HG02970 (cell line): ENCODE data around the gene HDGF.

Experiments
- ATAC-seq: cut with Tn5 transposase; IDR thresholded peaks from one replicate; pipeline ENCODE4 v1.9.1; 2021; ENCODE audit warnings: mild to moderate bottlenecking, moderate library complexity, moderate number of reproducible peaks; ENCODE audit not compliant: unreplicated experiment, low FRiP score

The HDGF gene

DNA sequence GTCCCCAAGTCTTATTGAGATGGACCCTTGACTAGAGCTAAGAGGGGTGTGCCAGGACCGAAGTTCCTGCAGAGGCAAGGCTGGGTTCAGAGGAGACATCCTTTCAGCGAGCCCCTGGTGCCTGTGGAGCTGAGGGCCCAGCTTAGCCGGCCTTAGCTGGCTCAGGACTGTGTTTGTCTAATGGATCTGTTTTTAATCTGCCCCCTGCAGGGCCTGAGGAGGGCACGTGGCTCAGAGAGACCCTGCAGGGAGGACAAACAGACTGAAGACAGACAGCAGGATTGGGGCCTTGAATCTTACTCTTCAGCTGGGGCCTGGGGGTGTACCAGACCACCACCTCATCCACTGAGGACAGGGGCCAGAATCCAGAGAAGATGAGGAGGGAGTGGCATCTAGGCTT lies 47.7 kb downstream of the HDGF start:
- no peak for ATAC-seq

- no peak for ATAC-seq
Observed at GRCh38 chr1:156703336-156703735, 48.1 kb downstream of the HDGF start.

GRCh38 chr1:156700736-156701531 lies 50.5 kb downstream of the HDGF start:
- no peak for ATAC-seq

- no peak for ATAC-seq
Observed at GRCh38 chr1:156698995-156699394, 52.5 kb downstream of the HDGF start.

DNA sequence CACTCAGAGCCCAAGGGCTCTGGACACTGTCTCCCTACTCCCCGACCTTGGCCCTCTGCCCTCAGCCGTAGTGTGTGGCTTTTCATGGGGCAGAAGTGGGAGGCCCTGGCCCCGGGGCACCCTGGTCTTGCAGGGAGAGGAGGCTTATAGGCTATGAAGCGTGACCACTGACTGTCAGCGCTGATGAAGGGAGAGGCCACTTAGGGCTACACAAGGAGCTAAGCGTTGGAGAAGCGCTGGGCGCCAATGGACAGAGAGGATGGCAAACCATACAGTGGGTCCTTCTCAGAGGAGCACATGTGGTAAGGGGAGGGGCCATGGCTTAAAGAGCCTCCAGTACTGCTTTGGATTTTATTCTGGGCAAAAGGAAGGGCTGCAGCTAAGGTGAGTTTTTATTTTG lies 54.0 kb downstream of the HDGF start:
- ATAC-seq: no peak

DNA sequence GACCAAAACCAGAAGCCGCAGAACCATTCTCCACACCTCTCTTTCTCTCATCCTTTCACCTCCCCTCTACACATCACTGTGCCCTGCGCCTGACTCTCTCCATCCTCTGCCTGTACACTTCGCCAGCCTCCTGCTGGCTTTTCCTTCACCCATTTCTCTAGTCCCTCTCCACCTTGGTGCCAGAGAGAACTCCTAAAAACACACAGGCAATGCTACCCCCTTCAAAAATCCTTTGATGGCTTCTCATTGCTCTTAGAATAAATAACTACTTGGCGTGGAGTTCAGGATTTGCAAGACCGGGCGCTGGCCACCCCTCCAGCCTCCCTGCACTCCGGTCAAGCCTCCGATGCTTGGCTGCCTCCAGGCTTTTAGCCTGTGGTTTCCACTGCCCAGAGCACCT lies 54.7 kb downstream of the HDGF start:
- ATAC-seq: no peak

- ATAC-seq: no peak
Observed at GRCh38 chr1:156694690-156694962, 56.8 kb downstream of the HDGF start.

GRCh38 chr1:156693848-156694689 lies 57.4 kb downstream of the HDGF start:
- ATAC-seq: no peak

DNA sequence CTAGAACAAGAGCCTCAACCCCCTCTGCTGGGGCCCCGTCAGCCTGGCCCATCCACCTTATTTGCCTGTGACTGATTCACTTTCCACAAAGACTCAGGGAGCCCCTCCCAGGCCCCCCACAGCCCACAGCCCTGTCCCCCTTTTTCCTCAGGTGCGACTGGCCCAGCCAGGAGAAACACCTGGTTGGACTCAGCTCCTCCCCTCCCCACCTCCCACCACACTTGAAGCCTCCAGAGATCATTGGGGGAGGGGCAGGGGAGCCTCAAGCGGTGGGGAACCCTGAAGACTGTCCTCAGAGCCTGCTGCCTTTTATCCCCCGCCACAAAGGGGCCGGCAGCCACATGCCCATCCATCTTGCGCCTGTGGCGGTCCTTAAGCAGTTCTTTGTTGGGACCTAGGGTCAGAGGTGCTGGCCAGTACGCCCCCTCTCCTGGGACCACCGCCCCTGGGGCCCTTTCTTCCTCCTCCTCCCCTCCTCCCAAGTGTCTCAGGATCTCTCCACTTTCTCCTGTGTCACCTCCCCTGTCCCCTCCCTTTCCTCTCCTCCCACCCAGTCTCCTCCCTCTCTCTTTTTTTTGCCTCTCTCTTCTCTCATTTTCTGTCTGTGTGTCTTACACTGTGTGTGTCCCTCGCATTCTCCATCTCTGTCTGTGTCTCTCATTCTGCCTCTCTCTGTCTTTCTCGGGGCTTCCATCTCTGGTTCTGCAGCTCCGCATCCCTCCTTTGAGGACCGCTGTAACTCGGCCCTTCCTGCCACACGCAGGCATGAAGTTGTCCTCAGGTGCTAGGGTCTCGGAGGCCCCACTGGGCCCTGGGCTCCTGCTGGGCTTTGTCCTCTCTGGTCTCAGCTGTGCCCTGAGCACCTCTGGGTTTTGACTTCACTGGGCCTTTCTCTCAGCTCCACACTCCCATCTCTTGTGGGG lies 58.3 kb downstream of the HDGF start:
- no peak for ATAC-seq

GRCh38 chr1:156692441-156692924 lies 59.0 kb downstream of the HDGF start:
- ATAC-seq: no peak
